ENCODE results near the gene MYRFL.

Gene MYRFL

GRCh38 chr12:69932676-69933552 is 107.9 kb downstream of the MYRFL start:
- Histone ChIP-seq H3K27me3 (replicated peaks) (no peaks in the 10 kb centered on the region), H3K4me3 (ENCODE audit: low read depth, low read length) (no peak overlapping the region), H3K27ac (no peak overlapping the region), H3K36me3 (replicated peaks) (no peaks in the 10 kb centered on the region)
- TF ChIP-seq CTCF (IDR thresholded peaks at IDR 0.05; ENCODE audit: low read depth, low read length, missing control alignments) = no peak
- in situ Hi-C loops (cut with HindIII; ENCODE audit: low pct_ligation_motif_present, low sequenced_read_pairs) = no loop called here
- no peak for DNase-seq

- no peak for DNase-seq
- H3K4me3 ChIP-seq (ENCODE audit: low read depth, low read length) = no peak overlapping the region
- no peak for TF ChIP-seq CTCF (IDR thresholded peaks at IDR 0.05; ENCODE audit: low read depth, low read length, missing control alignments)
- H3K27ac ChIP-seq = no peak overlapping the region
- H3K27me3 ChIP-seq (replicated peaks) = no peaks in the 10 kb centered on the region
- no peaks in the 10 kb centered on the region for H3K36me3 ChIP-seq (replicated peaks)
- in situ Hi-C loops (cut with HindIII; ENCODE audit: low pct_ligation_motif_present, low sequenced_read_pairs) = no loop called here
These were observed 109.0 kb downstream of the MYRFL start for GRCh38 chr12:69934011-69934410.

- Histone ChIP-seq H3K27me3 (replicated peaks) (no peaks in the 10 kb centered on the region), H3K4me3 (ENCODE audit: low read depth, low read length) (no peak overlapping the region), H3K27ac (no peak overlapping the region), H3K36me3 (replicated peaks) (no peaks in the 10 kb centered on the region)
- in situ Hi-C loops (cut with HindIII; ENCODE audit: low pct_ligation_motif_present, low sequenced_read_pairs) = no loop called here
- TF ChIP-seq CTCF (IDR thresholded peaks at IDR 0.05; ENCODE audit: low read depth, low read length, missing control alignments) = no peak
- DNase-seq = no peak
These were observed 110.6 kb downstream of the MYRFL start for GRCh38 chr12:69935651-69936100.

- no peak for TF ChIP-seq CTCF (IDR thresholded peaks at IDR 0.05; ENCODE audit: low read depth, low read length, missing control alignments)
- Histone ChIP-seq H3K36me3 (replicated peaks) (no peaks in the 10 kb centered on the region), H3K4me3 (ENCODE audit: low read depth, low read length) (no peak overlapping the region), H3K27ac (no peak overlapping the region), H3K27me3 (replicated peaks) (no peaks in the 10 kb centered on the region)
- in situ Hi-C loops (cut with HindIII; ENCODE audit: low pct_ligation_motif_present, low sequenced_read_pairs) = no loop called here
- DNase-seq = no peak
These were observed 111.2 kb downstream of the MYRFL start for GRCh38 chr12:69936214-69936731.

GRCh38 chr12:69936766-69937165 is 111.7 kb downstream of the MYRFL start:
- Histone ChIP-seq H3K4me3 (ENCODE audit: low read depth, low read length) (no peak overlapping the region), H3K36me3 (replicated peaks) (no peaks in the 10 kb centered on the region), H3K27ac (no peak overlapping the region), H3K27me3 (replicated peaks) (no peaks in the 10 kb centered on the region)
- no peak for DNase-seq
- no peak for TF ChIP-seq CTCF (IDR thresholded peaks at IDR 0.05; ENCODE audit: low read depth, low read length, missing control alignments)
- in situ Hi-C loops (cut with HindIII; ENCODE audit: low pct_ligation_motif_present, low sequenced_read_pairs) = no loop called here
